Renal cortex interstitium (tissue), 11 donors: ENCODE measurements around the gene RAB30. TPM values are rescaled to one million over a fixed set of nuclear protein-coding genes. Genes with fewer than 3 reads are reported as not detected.
A peak's percentile ranks its signal among the peaks of the same experiment; 100 is the strongest.
"Not testable (repeated sequence)": the region's sequence is repeated elsewhere in the genome, so short reads cannot be mapped to it uniquely, and the experiment has no call there.

ENCODE experiments used
- DNase-seq, 11 donors: peaks; one replicate each; pipeline ENCODE4 v3.0.0-alpha.2; 2013; ENCODE audit warnings: low read depth in 9 of 11, low spot score in 4 of 11; ENCODE audit errors: extremely low read depth in 1 of 11
- polyA plus RNA-seq, 3 donors: library from polyadenylated mRNA; unstranded; fragments of 120-200 nt; gene quantifications; one replicate each; pipeline ENCODE4 v1.2.1, GENCODE V29; 2013; ENCODE audit not compliant: insufficient read length in 3 of 3

Gene RAB30
- polyA plus RNA-seq, 3 donors: 7.6 to 7.9 (median 7.7) TPM

DNA sequence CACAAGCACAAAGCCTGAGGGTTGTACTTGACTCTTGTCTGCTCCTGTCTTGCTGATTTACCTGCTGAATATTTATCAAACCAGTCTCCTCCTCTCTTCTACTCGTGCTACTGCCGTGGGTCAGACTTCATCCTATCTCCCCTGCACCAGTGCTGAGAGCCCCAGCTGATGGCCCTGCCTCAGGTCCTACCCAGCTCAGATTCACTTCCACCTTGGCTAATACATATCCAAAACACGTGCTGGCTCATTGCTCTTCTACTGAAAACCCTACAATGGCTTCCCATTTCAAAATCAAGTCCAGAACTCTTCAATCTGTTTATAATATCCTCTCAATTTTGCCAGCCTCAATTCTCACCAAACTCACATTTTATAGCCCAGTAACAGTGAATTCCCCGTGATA is 48.3 kb downstream of the RAB30 start:
- DNase-seq: no peak

GRCh38 chr11:83021780-83022125 is 49.9 kb downstream of the RAB30 start:
- no peak for DNase-seq

DNA sequence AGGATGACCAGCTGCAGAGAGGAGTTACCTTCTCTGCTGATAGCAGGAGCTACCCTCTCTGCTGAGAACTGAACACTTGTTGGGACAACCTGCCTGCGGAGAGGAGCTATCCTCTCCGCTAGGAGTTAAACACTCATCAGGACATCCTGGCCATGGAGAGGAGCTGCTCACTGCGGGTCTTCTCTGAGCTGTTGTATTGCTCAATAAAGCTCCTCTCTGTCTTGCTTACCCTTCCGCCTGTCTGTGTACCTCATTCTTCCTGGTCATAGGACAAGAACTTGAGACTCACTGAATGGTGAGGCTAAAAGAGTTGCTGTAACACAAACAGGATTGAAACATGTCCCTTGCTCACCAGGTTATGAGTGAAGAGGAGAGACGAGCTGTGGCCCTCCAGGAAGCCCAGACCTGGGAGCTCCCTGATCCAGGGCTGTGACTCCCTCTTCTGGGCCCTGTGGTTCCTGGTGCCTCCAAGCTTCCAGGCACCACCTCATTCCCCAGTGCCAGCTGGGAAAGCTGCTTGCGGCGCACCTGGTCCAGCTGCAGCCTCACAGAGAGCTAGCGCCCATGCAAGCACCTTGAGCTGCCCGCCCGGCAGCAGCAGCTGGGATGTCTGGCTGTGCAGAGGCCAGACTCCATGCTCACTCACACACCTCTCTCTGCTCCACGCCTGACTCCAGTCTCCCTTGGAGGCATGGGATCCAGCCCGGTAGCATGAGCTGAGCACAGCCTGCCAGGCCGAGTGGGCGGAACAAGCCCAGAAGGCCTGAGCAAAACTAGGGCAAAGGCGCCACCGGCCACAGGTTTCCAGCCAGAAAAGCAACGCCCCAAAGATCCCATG is 50.5 kb downstream of the RAB30 start:
- DNase-seq: no peak

- no peak for DNase-seq
Observed at GRCh38 chr11:83019888-83020579, 51.7 kb downstream of the RAB30 start.

- DNase-seq: no peak
Observed at GRCh38 chr11:83014951-83015350, 56.7 kb downstream of the RAB30 start.

DNA sequence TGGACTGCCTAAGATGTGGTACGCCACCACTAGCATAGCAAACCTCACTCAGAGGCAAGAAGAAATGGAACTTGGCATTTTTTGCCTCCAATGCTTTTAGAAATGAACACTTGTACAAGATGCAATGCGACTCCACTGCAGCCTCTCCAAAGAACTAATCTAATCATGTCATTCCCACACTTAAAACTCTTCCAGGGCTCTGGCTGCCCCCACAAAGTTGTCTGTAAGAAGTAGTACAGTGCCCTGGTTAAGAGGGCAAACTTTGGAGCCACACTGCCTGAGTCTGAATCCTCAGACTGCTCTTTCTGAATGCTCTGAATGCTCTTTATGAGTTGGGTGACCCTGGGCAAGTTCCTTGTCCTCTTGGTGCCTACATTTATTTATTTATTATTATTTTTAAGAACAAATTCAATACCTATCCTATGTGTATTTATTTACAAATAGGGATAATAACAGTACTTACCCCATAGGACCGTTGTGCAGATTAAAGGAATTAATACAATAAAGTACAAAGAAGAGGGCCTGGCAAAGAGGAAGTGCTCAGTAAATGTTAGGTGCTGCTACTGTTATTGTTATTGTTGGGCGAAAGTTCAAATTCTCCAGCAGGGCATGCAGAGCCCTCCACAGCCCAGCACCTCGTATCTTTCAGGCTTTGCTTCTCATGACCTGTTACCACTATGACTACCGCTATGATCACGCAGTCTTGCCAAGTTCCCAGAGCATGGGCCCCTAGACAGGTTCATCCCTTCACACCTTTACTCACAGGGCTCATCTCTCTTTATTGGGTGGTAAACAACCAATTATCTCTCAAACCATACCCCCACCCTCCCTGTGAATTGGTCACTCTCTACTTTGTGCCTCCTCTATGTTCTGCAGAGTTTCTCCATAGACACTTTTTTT is 59.3 kb downstream of the RAB30 start:
- no peak for DNase-seq

GRCh38 chr11:83011333-83012167 is 60.1 kb downstream of the RAB30 start:
- DNase-seq: no peak

GRCh38 chr11:83009999-83010398 is 61.7 kb downstream of the RAB30 start:
- no peak for DNase-seq

DNA sequence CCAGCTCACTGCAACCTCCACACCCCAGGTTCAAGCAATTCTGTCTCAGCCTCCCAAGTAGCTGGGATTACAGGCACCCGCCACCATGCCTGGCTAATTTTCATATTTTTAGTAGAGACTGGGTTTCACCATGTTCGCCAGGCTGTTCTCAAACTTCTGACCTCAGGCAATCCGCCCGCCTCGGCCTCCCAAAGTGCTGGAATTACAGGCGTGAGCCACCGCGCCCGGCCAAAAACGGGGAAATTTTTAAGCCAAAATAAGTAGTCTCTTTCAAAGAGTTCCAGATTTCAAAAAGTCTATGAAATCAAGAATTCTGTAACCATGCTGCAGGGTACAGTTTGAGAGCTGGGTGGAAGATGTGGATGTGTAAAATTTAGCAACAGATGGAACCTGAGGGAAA is 62.6 kb downstream of the RAB30 start:
- not testable (repeated sequence) for DNase-seq

- DNase-seq: no peak
Observed at GRCh38 chr11:83008581-83008923, 63.1 kb downstream of the RAB30 start.

GRCh38 chr11:83007909-83008580 is 63.7 kb downstream of the RAB30 start:
- DNase-seq: peak in 2 of 11 donors; percentile 14 to 19

GRCh38 chr11:83007477-83007876 is 64.2 kb downstream of the RAB30 start:
- no peak for DNase-seq

DNA sequence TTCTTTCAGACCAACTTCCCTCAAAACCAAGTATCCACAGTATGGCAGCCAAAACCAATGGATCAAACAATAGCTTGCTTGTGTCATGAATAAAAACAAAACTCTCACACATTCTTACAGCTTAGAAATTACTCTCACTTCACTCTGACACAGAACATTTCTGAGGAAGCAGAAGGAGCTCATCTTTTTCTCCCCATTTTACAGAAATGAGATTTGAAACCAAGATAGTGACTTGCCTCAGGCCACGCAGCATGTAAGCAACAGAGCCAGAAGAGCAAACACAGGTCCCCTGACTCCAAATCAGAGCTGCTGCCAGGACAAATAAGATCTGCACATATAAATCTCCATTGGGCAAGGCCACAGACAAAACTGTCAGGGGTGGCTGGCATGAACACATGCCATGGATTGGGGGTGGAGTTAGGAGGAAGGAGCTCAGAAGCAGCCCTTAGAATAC is 64.8 kb downstream of the RAB30 start:
- DNase-seq: no peak

GRCh38 chr11:83004746-83005556 is 66.7 kb downstream of the RAB30 start:
- DNase-seq: no peak

GRCh38 chr11:83002522-83002921 is 69.2 kb downstream of the RAB30 start:
- DNase-seq: no peak

DNA sequence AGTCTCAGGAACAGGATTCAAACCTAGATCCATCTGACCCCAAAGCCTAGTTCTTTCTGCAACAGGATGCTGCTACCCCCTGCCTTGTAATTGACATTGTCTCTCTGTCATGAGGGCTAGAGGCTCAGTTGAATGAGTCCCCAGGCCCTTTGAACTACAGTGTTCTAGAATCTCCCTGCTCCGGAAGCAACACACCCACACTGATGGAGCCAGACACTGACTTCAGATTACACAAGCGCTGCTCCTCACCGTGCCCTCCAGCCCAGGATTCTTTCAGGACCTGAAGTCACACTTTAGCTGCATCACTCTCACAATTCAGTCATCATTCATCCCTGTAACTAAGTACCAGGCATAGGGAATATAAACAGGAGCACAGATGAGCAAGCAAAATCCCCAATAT is 69.6 kb downstream of the RAB30 start:
- DNase-seq: no peak

- DNase-seq: no peak
Observed at GRCh38 chr11:83000381-83000780, 71.3 kb downstream of the RAB30 start.

DNA sequence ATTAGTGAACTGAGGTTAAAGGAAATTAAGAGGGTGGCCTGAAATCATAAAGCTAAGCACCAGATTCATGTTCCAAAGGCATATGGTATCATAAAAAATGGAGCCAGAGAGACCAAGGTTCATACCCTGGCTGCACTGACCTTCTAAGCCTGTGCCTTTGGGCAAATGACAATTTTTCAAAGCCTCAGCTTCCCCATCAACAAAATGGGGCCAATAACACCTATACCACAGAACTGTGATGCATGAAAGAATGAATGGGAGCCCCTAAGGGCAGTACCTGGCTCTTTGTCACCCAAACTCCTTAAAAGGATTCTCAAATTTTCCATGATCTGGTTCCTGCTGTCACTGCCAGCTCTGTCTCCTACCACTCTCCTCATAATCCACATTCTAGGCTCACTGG is 72.5 kb downstream of the RAB30 start:
- no peak for DNase-seq
